AML-193 (cell line): ENCODE measurements around the gene TAPBPL.

Source experiments
- DNase-seq, 2 experiments: peaks; one replicate each; lab custom pipeline; 2025; lab: John Stamatoyannopoulos, UW

The TAPBPL gene

DNA sequence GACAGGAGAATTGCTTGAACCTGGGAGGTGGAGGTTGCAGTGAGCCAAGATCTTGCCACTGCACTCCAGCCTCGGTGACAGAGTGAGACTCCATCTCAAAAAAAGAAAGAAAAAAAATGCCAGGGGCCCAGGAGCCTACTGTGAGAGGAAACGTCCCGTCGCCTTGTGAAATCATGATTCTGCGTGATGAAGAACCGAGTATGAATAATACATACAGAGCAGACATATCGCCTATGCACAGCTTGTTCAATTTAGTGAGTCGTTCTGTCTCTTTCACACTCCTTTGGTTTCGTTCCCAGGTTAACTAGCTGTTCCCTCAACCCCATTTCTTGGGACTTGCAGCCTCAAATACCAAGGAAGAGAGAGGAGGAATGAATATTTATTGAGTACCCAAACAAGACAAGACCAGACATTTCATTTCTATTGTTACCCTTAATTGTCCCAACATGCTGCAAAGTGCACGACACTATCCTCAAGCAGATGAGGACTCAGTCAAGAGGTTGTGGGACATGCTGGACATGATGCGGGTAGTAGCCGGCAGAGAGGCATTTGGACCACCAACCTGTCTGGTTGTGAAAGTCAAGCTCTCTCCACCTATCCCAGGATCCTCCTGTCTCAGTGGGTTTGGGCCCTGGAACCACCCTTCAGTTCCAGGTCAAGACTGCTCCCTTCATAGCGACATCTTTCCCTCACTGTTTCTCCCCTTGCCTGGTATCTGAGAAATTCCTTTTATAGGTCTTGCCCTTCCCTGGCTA is 15.7 kb upstream of the TAPBPL start:
- DNase-seq = no peak

- DNase-seq = no peak
Observed at GRCh38 chr12:6437586-6437985, 14.3 kb upstream of the TAPBPL start.

DNA sequence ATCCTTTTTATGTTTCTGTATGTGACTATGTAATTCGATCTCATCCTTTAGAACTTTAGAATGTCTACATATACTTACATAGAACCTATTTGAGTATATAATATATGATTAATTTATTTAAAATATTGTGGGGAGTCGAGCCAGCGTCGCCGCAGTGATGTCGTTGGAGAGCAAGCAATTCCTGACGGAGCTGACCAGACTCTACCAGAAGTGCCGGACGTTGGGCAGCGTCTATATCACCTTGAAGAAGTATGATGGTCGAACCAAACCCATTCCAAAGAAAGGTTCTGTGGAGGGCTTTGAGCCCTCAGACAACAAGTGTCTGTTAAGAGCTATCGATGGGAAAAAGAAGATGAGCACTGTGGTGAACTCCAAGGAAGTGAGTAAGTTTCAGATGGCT is 13.5 kb upstream of the TAPBPL start:
- no peak for DNase-seq

GRCh38 chr12:6440391-6440790 is 11.5 kb upstream of the TAPBPL start:
- DNase-seq = no peak

DNA sequence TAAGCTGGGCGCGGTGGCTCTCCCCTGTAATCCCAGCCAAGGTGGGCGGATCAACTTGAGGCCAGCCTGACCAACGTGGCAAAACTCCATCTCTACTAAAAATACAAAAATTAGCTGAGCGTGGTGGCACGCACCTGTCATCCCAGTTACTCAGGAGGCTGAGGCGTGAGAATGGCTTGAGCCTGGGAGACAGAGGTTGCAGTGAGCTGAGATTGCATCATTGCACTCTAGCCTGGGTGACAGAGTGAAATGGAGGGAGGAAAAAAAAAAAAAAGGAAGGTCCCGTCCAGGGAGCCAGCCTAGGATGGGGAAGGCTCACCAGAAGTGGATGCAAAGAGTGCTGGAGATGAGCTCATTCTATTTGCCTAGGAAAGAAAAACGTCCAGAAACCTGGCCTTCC is 9.0 kb upstream of the TAPBPL start:
- no peak for DNase-seq

GRCh38 chr12:6443361-6443983 is 8.4 kb upstream of the TAPBPL start:
- DNase-seq = no peak

DNA sequence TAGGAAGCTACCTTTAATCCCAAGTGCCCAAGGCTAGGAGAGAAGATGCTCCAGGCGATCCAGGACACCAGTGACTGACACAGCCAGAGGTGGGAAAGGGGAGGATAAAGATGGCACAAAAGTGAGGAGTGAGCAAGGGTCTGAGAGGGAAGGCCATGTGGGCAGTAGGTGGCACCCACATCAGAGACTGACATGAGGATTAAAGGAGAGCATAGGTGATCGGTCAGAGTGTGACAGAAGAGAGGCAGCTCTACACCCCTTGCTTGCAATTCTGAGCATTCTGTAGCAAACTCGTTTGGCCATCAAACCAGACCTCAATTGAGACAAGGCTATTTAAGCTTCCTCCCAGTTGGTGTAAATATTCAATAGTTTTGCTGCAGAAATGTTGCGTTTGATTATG is 7.8 kb upstream of the TAPBPL start:
- DNase-seq = no peak

DNA sequence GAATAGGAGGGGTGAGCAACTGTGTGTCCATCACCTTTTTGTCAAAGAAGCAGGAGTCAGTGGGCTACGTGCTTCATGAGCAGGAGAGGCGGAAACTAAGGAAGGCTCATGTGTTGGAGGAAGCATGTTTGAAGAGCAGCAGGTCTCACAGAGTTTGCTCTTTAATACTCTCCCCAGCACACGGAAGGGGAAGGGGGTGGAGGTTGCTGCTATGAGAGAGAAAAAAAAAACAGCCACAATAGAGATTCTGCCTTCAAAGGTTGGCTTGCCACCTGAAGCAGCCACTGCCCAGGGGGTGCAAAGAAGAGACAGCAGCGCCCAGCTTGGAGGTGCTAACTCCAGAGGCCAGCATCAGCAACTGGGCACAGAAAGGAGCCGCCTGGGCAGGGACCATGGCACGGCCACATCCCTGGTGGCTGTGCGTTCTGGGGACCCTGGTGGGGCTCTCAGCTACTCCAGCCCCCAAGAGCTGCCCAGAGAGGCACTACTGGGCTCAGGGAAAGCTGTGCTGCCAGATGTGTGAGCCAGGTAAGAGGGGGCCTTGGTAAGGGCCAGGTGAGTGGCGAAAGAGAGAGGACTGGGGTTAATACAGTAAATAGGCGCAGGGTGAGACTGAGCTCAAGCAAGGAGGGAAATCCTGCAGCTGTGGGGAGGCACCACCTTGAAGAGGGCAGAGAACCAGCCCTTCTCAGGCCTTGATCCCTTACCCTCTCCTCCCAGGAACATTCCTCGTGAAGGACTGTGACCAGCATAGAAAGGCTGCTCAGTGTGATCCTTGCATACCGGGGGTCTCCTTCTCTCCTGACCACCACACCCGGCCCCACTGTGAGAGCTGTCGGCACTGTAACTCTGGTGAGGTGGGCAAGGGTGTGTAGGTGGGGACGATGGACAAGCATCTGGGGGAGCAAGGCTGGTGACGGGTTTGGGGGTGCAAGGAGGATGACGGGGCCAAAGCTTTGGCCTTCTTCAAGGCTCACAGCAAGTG is 6.8 kb upstream of the TAPBPL start, which contains the start of gene CD27:
Gene CD27, plus strand, starts transcription at position 252 of the 985 bp plus-strand sequence. Its CDS starts 141 bp downstream, at position 393.
- DNase-seq = no peak

- no peak for DNase-seq
Observed at GRCh38 chr12:6450091-6450868, 1.6 kb upstream of the TAPBPL start.

DNA sequence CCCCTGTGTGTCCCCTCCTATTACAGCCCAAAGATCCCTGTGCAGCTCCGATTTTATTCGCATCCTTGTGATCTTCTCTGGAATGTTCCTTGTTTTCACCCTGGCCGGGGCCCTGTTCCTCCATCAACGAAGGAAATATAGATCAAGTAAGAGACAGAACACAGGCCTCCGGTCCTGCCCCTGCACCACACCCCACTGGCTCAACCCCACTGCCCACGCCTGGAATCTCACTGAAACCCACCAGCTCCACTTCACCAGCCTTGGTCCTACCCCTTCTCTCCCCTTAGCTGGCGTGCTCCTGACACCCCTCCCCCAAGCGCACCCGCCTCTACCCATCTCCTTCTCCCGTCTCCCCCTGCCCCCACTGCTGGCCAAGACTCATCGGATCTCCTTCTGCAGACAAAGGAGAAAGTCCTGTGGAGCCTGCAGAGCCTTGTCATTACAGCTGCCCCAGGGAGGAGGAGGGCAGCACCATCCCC is 934 bp upstream of the TAPBPL start:
- no peak for DNase-seq

DNA sequence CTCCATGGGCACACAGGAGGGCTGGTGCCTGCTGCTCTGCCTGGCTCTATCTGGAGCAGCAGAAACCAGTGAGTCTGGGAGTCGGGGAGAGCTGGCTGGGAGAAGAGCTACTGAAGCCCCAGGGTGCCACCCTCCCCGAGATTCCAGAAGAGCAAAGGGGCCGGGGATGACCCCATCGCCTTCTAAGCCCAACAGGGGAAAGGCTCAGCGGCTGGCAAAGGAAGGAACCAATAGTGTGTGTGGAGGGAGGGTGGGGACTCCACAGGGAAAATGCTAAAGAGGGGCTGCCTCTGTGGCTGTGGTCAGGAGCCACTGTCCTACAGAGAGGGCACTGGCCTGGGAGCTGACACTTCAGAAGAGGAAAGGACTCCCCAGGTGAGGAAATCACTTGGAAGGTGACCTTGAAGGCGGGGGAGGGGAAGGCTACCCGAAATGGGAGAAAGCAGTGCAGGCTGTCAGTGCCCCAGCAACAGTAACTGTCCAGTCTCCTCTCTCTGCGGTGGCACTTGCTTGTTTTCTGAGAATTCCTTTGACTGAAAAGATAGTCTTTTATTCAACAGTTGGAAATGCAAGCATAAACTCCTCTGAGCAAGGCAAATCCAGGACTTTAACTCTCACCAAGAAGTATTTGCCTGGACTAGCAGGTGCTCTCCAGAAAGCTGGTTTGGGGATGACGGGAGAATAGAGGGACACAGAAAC is 552 bp downstream of the TAPBPL start:
- DNase-seq = no peak

- DNase-seq = no peak
Observed at GRCh38 chr12:6452944-6453630, 1.2 kb downstream of the TAPBPL start.

- DNase-seq = no peak
Observed at GRCh38 chr12:6457220-6457945, 5.5 kb downstream of the TAPBPL start.

- DNase-seq = no peak
Observed at GRCh38 chr12:6458281-6459003, 6.6 kb downstream of the TAPBPL start.

GRCh38 chr12:6459004-6459337 is 7.1 kb downstream of the TAPBPL start:
- no peak for DNase-seq

GRCh38 chr12:6460751-6461371 is 9.0 kb downstream of the TAPBPL start:
- no peak for DNase-seq

DNA sequence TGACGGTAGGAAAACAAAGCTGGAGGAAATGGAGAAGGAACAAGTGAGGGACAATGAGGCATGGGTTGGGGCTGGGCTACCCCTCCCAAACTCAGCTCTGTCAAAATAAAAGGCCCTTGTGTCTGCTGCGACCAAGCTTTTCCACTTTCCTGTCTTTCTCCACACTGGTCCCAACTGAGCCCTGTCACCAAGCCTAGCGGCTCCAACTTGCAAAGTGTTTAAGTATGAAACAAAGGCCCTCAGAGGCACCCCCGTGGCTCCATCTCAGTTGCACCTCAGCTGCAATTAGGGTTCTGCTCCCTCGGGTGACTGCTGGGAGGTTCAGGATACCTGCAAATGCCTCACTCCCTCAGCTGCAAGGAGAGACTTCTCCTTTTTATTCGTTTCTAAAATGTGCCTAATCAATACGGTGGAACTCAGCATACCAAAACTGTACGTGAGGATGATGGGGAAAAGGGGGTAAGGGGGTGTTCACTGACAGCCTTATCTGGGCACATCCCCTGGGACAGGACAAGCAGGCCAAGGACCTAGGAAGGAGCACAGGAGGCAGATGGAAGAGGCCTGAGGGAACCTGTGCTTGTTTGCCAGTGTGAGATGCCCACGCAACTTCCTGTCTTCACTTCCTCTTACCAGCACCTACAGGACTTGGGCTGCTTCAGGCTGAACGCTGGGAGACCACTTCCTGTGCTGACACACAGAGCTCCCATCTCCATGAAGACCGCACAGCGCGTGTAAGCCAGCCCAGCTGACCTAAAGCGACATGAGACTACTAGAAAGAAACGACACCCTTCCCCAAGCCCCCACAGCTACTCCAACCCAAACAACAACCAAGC is 9.8 kb downstream of the TAPBPL start:
- DNase-seq = peak; percentile 96 to 97
